HepG2 (cell line): ENCODE measurements around the gene PREP. TPM values are rescaled to one million over a fixed set of nuclear protein-coding genes. Genes with fewer than 3 reads are reported as not detected.
A peak's percentile ranks its signal among the peaks of the same experiment; 100 is the strongest.

Source experiments
- BCL6 ChIP-seq: IDR thresholded peaks from 2 replicates; pipeline ENCODE4 v1.6.1; 2016; ENCODE audit warnings: missing genetic modification reagents, missing compliant biosample characterization
- CREB1 ChIP-seq, 2 experiments: fragments of 450-650 bp in 1 of 2; IDR thresholded peaks; 2 replicates each; pipeline ENCODE4 v1.6.1; 2016 to 2017; ENCODE audit warnings: control low read depth in 1 of 2, mild to moderate bottlenecking in 1 of 2, missing compliant biosample characterization in 1 of 2, missing genetic modification characterization in 1 of 2
- NCOR1 ChIP-seq: fragments of 200-600 bp; sonication (generic); IDR thresholded peaks from 2 replicates; pipeline ENCODE4 v1.7.0; 2017; ENCODE audit warnings: antibody characterized with exemption, low read length, borderline replicate concordance
- NFKB2 ChIP-seq: sonication (generic); formaldehyde crosslinking; IDR thresholded peaks from 2 replicates; pipeline ENCODE4 v1.4.0; 2020; ENCODE audit warnings: missing genetic modification reagents, borderline replicate concordance
- NR1H2 ChIP-seq: sonication (generic); formaldehyde crosslinking; IDR thresholded peaks from 2 replicates; pipeline ENCODE4 v1.8.1; 2022; ENCODE audit warnings: low read depth, missing genetic modification reagents, borderline replicate concordance
- POGZ ChIP-seq: sonication (generic); formaldehyde crosslinking; IDR thresholded peaks from 2 replicates; pipeline ENCODE4 v1.4.0; 2020; ENCODE audit warnings: mild to moderate bottlenecking, missing genetic modification reagents
- POLR2G ChIP-seq: fragments of 200-400 bp; formaldehyde crosslinking; IDR thresholded peaks from 2 replicates; pipeline ENCODE4 v1.6.1; 2018; ENCODE audit warnings: mild to moderate bottlenecking, low read depth, low read length, moderate library complexity
- PRMT3 ChIP-seq: sonication (generic); formaldehyde crosslinking; IDR thresholded peaks from 2 replicates; pipeline ENCODE4 v1.8.1; 2022; ENCODE audit warnings: low read depth, mild to moderate bottlenecking, moderate library complexity, missing genetic modification reagents, borderline replicate concordance
- ZFP36L1 ChIP-seq: sonication (generic); formaldehyde crosslinking; IDR thresholded peaks from 2 replicates; pipeline ENCODE4 v1.8.0; 2022; ENCODE audit warnings: mild to moderate bottlenecking, missing genetic modification reagents, moderate library complexity
- ZNF224 ChIP-seq: sonication (generic); formaldehyde crosslinking; IDR thresholded peaks from 2 replicates; pipeline ENCODE4 v1.5.0; 2020; ENCODE audit warnings: mild to moderate bottlenecking, missing genetic modification reagents
- ZNF225 ChIP-seq: sonication (generic); formaldehyde crosslinking; IDR thresholded peaks from 2 replicates; pipeline ENCODE4 v1.4.0; 2020; ENCODE audit warnings: mild to moderate bottlenecking, missing genetic modification reagents
- ZNF292 ChIP-seq: sonication (generic); formaldehyde crosslinking; IDR thresholded peaks from 2 replicates; pipeline ENCODE4 v1.8.1; 2022; ENCODE audit warnings: mild to moderate bottlenecking, low read depth, missing genetic modification reagents, borderline replicate concordance
- ZNF296 ChIP-seq: sonication (generic); formaldehyde crosslinking; conservative IDR thresholded peaks from 2 replicates; pipeline ENCODE4 v1.5.0; 2020; ENCODE audit warnings: mild to moderate bottlenecking, missing genetic modification reagents
- ZSCAN9 ChIP-seq: IDR thresholded peaks from 2 replicates; pipeline ENCODE4 v1.6.1; 2016; ENCODE audit warnings: borderline replicate concordance
- polyA plus RNA-seq, 8 experiments: library from polyadenylated mRNA; depleted of rRNA in 3 of 8; stranded (reverse) in 7 of 8; unstranded in 1 of 8; fragments of >200 nt; fragmentation: Illumina TruSeq in 4 of 8; extraction: Trizol in 4 of 8; gene quantifications; 2 replicates each; pipeline versions ENCODE4 v1.2.1 to v1.2.3, GENCODE V29; 2011 to 2016; ENCODE audit warnings: low read depth in 4 of 8, missing spikeins in 1 of 8, mixed read lengths in 1 of 8; ENCODE audit not compliant: insufficient read depth in 1 of 8
- total RNA-seq, 5 experiments: library from RNA; depleted of rRNA; stranded (reverse); fragments of >200 nt; fragmentation: Illumina TruSeq; extraction: Trizol; gene quantifications; 2 replicates each; pipeline ENCODE4 v1.2.3, GENCODE V29; 2016; ENCODE audit warnings: low read depth in 1 of 5
- TF ChIP-seq, protein P1 (sequence below): sonication (generic); formaldehyde crosslinking; conservative IDR thresholded peaks from 2 replicates; pipeline ENCODE4 v1.4.0; 2020; ENCODE audit warnings: mild to moderate bottlenecking, missing genetic modification reagents, moderate library complexity
- TF ChIP-seq, protein P2 (sequence below): sonication (generic); formaldehyde crosslinking; conservative IDR thresholded peaks from 2 replicates; pipeline ENCODE4 v1.8.0; 2022; ENCODE audit warnings: mild to moderate bottlenecking, moderate library complexity, missing genetic modification reagents
- TF ChIP-seq, protein P3 (sequence below): sonication (generic); formaldehyde crosslinking; IDR thresholded peaks from 2 replicates; pipeline ENCODE4 v1.9.0; 2021; ENCODE audit warnings: missing genetic modification reagents, borderline replicate concordance
- TF ChIP-seq, protein P4 (sequence below): sonication (generic); formaldehyde crosslinking; IDR thresholded peaks from 2 replicates; pipeline ENCODE4 v1.4.0; 2020; ENCODE audit warnings: missing genetic modification reagents, borderline replicate concordance

Gene PREP
- total and polyA plus RNA-seq, 2 of the 13 experiments (the other 11 are each of a cell fraction or from before 2014, with no cell fraction given), result 12.6 to 15.9 TPM

DNA sequence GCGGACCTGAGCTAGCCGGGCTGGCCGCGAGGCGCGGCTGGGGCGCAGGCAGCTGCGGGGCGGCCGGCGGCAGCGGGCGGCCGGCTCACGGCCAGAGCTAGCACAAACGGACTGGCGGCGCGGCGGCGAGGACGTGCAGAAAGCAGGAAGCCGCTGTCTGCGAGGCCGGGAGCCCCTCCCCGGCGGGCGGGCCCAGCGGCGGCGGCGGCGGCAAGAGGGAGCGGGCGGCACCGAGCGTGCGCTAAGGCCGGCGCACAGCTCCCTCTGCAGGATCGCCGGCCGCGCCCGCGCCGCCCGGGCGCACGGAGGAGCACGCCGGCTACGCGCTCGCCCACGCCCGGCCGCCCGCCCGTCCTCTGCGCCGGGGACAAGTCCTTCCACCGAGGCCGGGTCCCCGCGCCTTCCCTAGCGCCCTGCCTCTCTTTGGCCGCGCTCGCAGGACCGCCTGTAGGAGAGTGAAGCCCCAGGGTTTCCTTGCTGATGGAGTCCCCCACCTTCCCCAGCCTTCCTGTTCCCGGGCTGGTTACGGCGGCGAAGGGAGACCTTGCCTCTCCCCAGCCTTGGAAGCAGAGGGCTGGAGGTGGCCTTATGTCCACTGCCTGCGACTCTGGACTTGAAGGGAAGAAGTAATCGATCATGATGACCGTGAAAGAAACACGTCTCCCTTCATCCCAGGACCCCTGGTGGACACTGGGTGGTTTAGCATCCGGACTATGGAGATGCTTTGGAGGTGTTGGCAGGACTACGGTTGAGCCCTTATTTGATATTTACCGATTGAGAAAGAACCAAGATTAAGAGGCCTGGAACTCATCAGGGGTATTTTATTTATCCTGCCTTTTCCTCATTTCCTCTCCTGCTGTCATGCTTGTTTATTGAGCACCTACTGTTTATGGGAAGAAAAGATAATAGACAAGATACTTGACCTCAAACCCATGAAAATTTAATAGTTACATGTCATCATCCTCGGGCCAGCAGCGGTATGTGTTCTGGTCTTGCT lies at the start of gene PREP (continued):
- TF ChIP-seq, protein P1, sequence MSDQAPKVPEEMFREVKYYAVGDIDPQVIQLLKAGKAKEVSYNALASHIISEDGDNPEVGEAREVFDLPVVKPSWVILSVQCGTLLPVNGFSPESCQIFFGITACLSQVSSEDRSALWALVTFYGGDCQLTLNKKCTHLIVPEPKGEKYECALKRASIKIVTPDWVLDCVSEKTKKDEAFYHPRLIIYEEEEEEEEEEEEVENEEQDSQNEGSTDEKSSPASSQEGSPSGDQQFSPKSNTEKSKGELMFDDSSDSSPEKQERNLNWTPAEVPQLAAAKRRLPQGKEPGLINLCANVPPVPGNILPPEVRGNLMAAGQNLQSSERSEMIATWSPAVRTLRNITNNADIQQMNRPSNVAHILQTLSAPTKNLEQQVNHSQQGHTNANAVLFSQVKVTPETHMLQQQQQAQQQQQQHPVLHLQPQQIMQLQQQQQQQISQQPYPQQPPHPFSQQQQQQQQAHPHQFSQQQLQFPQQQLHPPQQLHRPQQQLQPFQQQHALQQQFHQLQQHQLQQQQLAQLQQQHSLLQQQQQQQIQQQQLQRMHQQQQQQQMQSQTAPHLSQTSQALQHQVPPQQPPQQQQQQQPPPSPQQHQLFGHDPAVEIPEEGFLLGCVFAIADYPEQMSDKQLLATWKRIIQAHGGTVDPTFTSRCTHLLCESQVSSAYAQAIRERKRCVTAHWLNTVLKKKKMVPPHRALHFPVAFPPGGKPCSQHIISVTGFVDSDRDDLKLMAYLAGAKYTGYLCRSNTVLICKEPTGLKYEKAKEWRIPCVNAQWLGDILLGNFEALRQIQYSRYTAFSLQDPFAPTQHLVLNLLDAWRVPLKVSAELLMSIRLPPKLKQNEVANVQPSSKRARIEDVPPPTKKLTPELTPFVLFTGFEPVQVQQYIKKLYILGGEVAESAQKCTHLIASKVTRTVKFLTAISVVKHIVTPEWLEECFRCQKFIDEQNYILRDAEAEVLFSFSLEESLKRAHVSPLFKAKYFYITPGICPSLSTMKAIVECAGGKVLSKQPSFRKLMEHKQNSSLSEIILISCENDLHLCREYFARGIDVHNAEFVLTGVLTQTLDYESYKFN, result no peak
- TF ChIP-seq CREB1 (IDR thresholded peaks at IDR 0.05) (no peak), CREB1 (CRISPR knock-in tag; IDR thresholded peaks at IDR 0.05) (0 out of 2 replicates have a peak, but pooled peaks have one; percentile 20), ZFP36L1 (CRISPR knock-in tag) (no peak), ZNF225 (CRISPR knock-in tag) (no peak), POGZ (no peak), ZNF296 (CRISPR knock-in tag) (no peak), ZSCAN9 (CRISPR knock-in tag) (no peak), PRMT3 (CRISPR knock-in tag) (no peak), NR1H2 (CRISPR knock-in tag) (no peak), BCL6 (CRISPR knock-in tag) (no peak), ZNF292 (CRISPR knock-in tag) (no peak; the same call in 1 of the 2 replicates), ZNF224 (CRISPR knock-in tag) (no peak), POLR2G (peak; percentile 74), NFKB2 (CRISPR knock-in tag) (no peak; the same call in 1 of the 2 replicates), NCOR1 (no peak)
- TF ChIP-seq, protein P2, sequence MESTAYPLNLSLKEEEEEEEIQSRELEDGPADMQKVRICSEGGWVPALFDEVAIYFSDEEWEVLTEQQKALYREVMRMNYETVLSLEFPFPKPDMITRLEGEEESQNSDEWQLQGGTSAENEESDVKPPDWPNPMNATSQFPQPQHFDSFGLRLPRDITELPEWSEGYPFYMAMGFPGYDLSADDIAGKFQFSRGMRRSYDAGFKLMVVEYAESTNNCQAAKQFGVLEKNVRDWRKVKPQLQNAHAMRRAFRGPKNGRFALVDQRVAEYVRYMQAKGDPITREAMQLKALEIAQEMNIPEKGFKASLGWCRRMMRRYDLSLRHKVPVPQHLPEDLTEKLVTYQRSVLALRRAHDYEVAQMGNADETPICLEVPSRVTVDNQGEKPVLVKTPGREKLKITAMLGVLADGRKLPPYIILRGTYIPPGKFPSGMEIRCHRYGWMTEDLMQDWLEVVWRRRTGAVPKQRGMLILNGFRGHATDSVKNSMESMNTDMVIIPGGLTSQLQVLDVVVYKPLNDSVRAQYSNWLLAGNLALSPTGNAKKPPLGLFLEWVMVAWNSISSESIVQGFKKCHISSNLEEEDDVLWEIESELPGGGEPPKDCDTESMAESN (CRISPR knock-in tag), result 0 out of 2 replicates have a peak, but pooled peaks have one; percentile 17
- TF ChIP-seq, protein P3, sequence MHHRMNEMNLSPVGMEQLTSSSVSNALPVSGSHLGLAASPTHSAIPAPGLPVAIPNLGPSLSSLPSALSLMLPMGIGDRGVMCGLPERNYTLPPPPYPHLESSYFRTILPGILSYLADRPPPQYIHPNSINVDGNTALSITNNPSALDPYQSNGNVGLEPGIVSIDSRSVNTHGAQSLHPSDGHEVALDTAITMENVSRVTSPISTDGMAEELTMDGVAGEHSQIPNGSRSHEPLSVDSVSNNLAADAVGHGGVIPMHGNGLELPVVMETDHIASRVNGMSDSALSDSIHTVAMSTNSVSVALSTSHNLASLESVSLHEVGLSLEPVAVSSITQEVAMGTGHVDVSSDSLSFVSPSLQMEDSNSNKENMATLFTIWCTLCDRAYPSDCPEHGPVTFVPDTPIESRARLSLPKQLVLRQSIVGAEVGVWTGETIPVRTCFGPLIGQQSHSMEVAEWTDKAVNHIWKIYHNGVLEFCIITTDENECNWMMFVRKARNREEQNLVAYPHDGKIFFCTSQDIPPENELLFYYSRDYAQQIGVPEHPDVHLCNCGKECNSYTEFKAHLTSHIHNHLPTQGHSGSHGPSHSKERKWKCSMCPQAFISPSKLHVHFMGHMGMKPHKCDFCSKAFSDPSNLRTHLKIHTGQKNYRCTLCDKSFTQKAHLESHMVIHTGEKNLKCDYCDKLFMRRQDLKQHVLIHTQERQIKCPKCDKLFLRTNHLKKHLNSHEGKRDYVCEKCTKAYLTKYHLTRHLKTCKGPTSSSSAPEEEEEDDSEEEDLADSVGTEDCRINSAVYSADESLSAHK, result no peak
- TF ChIP-seq, protein P4, sequence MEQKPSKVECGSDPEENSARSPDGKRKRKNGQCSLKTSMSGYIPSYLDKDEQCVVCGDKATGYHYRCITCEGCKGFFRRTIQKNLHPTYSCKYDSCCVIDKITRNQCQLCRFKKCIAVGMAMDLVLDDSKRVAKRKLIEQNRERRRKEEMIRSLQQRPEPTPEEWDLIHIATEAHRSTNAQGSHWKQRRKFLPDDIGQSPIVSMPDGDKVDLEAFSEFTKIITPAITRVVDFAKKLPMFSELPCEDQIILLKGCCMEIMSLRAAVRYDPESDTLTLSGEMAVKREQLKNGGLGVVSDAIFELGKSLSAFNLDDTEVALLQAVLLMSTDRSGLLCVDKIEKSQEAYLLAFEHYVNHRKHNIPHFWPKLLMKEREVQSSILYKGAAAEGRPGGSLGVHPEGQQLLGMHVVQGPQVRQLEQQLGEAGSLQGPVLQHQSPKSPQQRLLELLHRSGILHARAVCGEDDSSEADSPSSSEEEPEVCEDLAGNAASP (CRISPR knock-in tag), result 0 out of 2 replicates have a peak, but pooled peaks have one; percentile 21
